CD4-positive, alpha-beta T cell treated with Interleukin-6 at 100 ng/mL for 8 hours (primary cell): Measurements from ENCODE around the gene KRTAP5-6.

Source experiments
- DNase-seq: peaks from one replicate; pipeline ENCODE4 v3.0.0-alpha.2; 2020; ENCODE audit warnings: mixed read lengths, low spot score

The KRTAP5-6 gene

GRCh38 chr11:1733716-1734640 is 37.0 kb downstream of the KRTAP5-6 start:
- DNase-seq = no peak

GRCh38 chr11:1734641-1735081 is 37.7 kb downstream of the KRTAP5-6 start:
- no peak for DNase-seq

GRCh38 chr11:1735271-1735670 is 38.3 kb downstream of the KRTAP5-6 start:
- DNase-seq = no peak

- DNase-seq = no peak
These were observed 39.5 kb downstream of the KRTAP5-6 start for GRCh38 chr11:1736447-1736992.

GRCh38 chr11:1737080-1737757 is 40.2 kb downstream of the KRTAP5-6 start:
- no peak for DNase-seq

GRCh38 chr11:1738380-1738779 is 41.4 kb downstream of the KRTAP5-6 start:
- DNase-seq = no peak

GRCh38 chr11:1739576-1739975 is 42.6 kb downstream of the KRTAP5-6 start:
- DNase-seq = no peak

GRCh38 chr11:1740786-1741530 is 44.0 kb downstream of the KRTAP5-6 start:
- DNase-seq = no peak

- no peak for DNase-seq
These were observed 44.7 kb downstream of the KRTAP5-6 start for GRCh38 chr11:1741741-1742140.

- DNase-seq = no peak
These were observed 45.4 kb downstream of the KRTAP5-6 start for GRCh38 chr11:1742371-1742770.

GRCh38 chr11:1742869-1743584 is 46.0 kb downstream of the KRTAP5-6 start:
- no peak for DNase-seq

GRCh38 chr11:1743585-1744136 is 46.7 kb downstream of the KRTAP5-6 start:
- DNase-seq = no peak

- DNase-seq = no peak
These were observed 47.3 kb downstream of the KRTAP5-6 start for GRCh38 chr11:1744137-1744886.

- DNase-seq = no peak
These were observed 48.1 kb downstream of the KRTAP5-6 start for GRCh38 chr11:1744891-1745700.

- DNase-seq = no peak
These were observed 48.8 kb downstream of the KRTAP5-6 start for GRCh38 chr11:1745701-1746320.

- DNase-seq = no peak
These were observed 49.5 kb downstream of the KRTAP5-6 start for GRCh38 chr11:1746511-1746931.

GRCh38 chr11:1746956-1747752 is 50.2 kb downstream of the KRTAP5-6 start:
- no peak for DNase-seq
